WTC11 (cell line): ENCODE results near the gene SIGLEC14. TPM values are rescaled to one million over a fixed set of nuclear protein-coding genes. Genes with fewer than 3 reads are reported as not detected.

Experiments
- ATAC-seq: fragments of 200-7000 bp; cut with Tn5 transposase; 2 replicates; pipeline ENCODE4 v1.10.0; 2021; ENCODE audit warnings: mild to moderate bottlenecking, moderate library complexity
- CTCF ChIA-PET: fragments of 300-600 bp; sonication (Branson Sonifier 250); formaldehyde crosslinking; loops from one replicate; lab custom pipeline; 2021; ENCODE audit warnings: antibody characterized with exemption; lab: Charles Lee
- POLR2A ChIA-PET: fragments of 350-600 bp; sonication (Branson Sonifier 250); formaldehyde crosslinking; loops from one replicate; lab custom pipeline; 2021; ENCODE audit warnings: antibody characterized with exemption; lab: Charles Lee
- DNase-seq: peaks from one replicate; pipeline ENCODE4 v3.0.0; 2021; ENCODE audit warnings: low spot score
- H3K27ac Mint-ChIP-seq: 2 replicates; pipeline ENCODE4 v1.8.0; 2021; ENCODE audit warnings: mixed read lengths
- H3K27me3 Mint-ChIP-seq: 2 replicates; pipeline ENCODE4 v1.8.0; 2021; ENCODE audit warnings: low read depth, mild to moderate bottlenecking, moderate library complexity, mixed read lengths
- H3K36me3 Mint-ChIP-seq: 2 replicates; pipeline ENCODE4 v1.8.0; 2021; ENCODE audit warnings: mixed read lengths
- H3K4me1 Mint-ChIP-seq: 2 replicates; pipeline ENCODE4 v1.8.0; 2022; ENCODE audit warnings: mixed read lengths
- H3K4me3 Mint-ChIP-seq: 2 replicates; pipeline ENCODE4 v1.8.0; 2021; ENCODE audit warnings: mild to moderate bottlenecking, moderate library complexity, mixed read lengths
- H3K9me3 Mint-ChIP-seq: 2 replicates; pipeline ENCODE4 v1.8.0; 2021; ENCODE audit warnings: mixed read lengths
- AFF4 ChIP-seq: sonication (generic); formaldehyde crosslinking; IDR thresholded peaks from 2 replicates; pipeline ENCODE4 v1.8.1; 2023; ENCODE audit warnings: mild to moderate bottlenecking, missing genetic modification reagents, borderline replicate concordance
- CREB1 ChIP-seq: sonication (generic); formaldehyde crosslinking; IDR thresholded peaks from 2 replicates; pipeline ENCODE4 v1.8.0; 2023; ENCODE audit warnings: mild to moderate bottlenecking, missing genetic modification reagents
- E2F1 ChIP-seq: sonication (generic); formaldehyde crosslinking; IDR thresholded peaks from 2 replicates; pipeline ENCODE4 v1.8.0; 2022; ENCODE audit warnings: mild to moderate bottlenecking, missing genetic modification reagents
- ETV6 ChIP-seq: sonication (generic); formaldehyde crosslinking; IDR thresholded peaks from 2 replicates; pipeline ENCODE4 v1.8.1; 2022; ENCODE audit warnings: mild to moderate bottlenecking, missing genetic modification reagents
- HMGA2 ChIP-seq: fragments of 250-450 bp; sonication (Bioruptor Pico); IDR thresholded peaks from 2 replicates; pipeline ENCODE4 v1.4.0; 2021; ENCODE audit warnings: mild to moderate bottlenecking, moderate library complexity
- MAX ChIP-seq: sonication (generic); formaldehyde crosslinking; IDR thresholded peaks from 2 replicates; pipeline ENCODE4 v1.8.0; 2022; ENCODE audit warnings: mild to moderate bottlenecking, missing genetic modification reagents
- MYBL2 ChIP-seq: sonication (generic); formaldehyde crosslinking; IDR thresholded peaks from 2 replicates; pipeline ENCODE4 v1.8.1; 2023; ENCODE audit warnings: mild to moderate bottlenecking, moderate library complexity, missing genetic modification reagents
- NR2C2 ChIP-seq: sonication (generic); formaldehyde crosslinking; IDR thresholded peaks from 2 replicates; pipeline ENCODE4 v1.8.0; 2022; ENCODE audit warnings: mild to moderate bottlenecking, missing genetic modification reagents
- NR3C1 ChIP-seq: sonication (generic); formaldehyde crosslinking; conservative IDR thresholded peaks from 2 replicates; pipeline ENCODE4 v1.8.1; 2023; ENCODE audit warnings: low read depth, mild to moderate bottlenecking, missing genetic modification reagents
- SMAD3 ChIP-seq: sonication (generic); formaldehyde crosslinking; IDR thresholded peaks from 2 replicates; pipeline ENCODE4 v1.8.0; 2022; ENCODE audit warnings: missing genetic modification reagents, mild to moderate bottlenecking, borderline replicate concordance
- SOX15 ChIP-seq: fragments of 250-450 bp; sonication (Bioruptor Pico); IDR thresholded peaks from 2 replicates; pipeline ENCODE4 v1.9.0; 2021; ENCODE audit warnings: mild to moderate bottlenecking
- USF1 ChIP-seq: sonication (generic); formaldehyde crosslinking; IDR thresholded peaks from 2 replicates; pipeline ENCODE4 v1.8.0; 2022; ENCODE audit warnings: mild to moderate bottlenecking, missing genetic modification reagents
- ZNF121 ChIP-seq: sonication (generic); formaldehyde crosslinking; IDR thresholded peaks from 2 replicates; pipeline ENCODE4 v1.8.0; 2023; ENCODE audit warnings: missing genetic modification reagents
- ZNF281 ChIP-seq: sonication (generic); formaldehyde crosslinking; IDR thresholded peaks from 2 replicates; pipeline ENCODE4 v1.8.0; 2023; ENCODE audit warnings: mild to moderate bottlenecking, missing genetic modification reagents
- ZNF425 ChIP-seq: fragments of 250-450 bp; sonication (Bioruptor Pico); conservative IDR thresholded peaks from 2 replicates; pipeline ENCODE4 v1.9.0; 2021; ENCODE audit warnings: mild to moderate bottlenecking
- ZNF532 ChIP-seq: fragments of 250-450 bp; sonication (Bioruptor Pico); IDR thresholded peaks from 2 replicates; pipeline ENCODE4 v1.9.0; 2021; ENCODE audit warnings: mild to moderate bottlenecking, borderline replicate concordance
- ZNF671 ChIP-seq: fragments of 250-450 bp; sonication (Bioruptor Pico); IDR thresholded peaks from 2 replicates; pipeline ENCODE4 v1.8.0; 2021; ENCODE audit warnings: mild to moderate bottlenecking
- total RNA-seq: library from RNA; stranded (reverse); gene quantifications from 3 replicates; pipeline ENCODE4 v1.2.3, GENCODE V29; 2021

Gene SIGLEC14
- total RNA-seq, 1 experiment from 2014 or later = not detected

- DNase-seq (no peak), ATAC-seq (no peak)
- peak within 1 kb of the TSS; percentile 10; the same call in 1 of the 2 replicates for H3K4me3 Mint-ChIP-seq
- TF ChIP-seq ZNF671 (CRISPR knock-in tag) = no peak
- no peak for TF ChIP-seq MYBL2 (CRISPR knock-in tag)
- TF ChIP-seq ZNF281 = no peak
- no peak for TF ChIP-seq SMAD3 (CRISPR knock-in tag)
- TF ChIP-seq NR2C2 (CRISPR knock-in tag) = no peak
- no peak for TF ChIP-seq USF1 (CRISPR knock-in tag)
- TF ChIP-seq SOX15 (CRISPR knock-in tag) = no peak
- no peak for TF ChIP-seq ZNF425 (CRISPR knock-in tag)
- no peak for TF ChIP-seq ETV6 (CRISPR knock-in tag)
- no peak for TF ChIP-seq MAX (CRISPR knock-in tag)
- no peak for TF ChIP-seq NR3C1 (CRISPR knock-in tag)
- no peak for TF ChIP-seq HMGA2 (CRISPR knock-in tag)
- ChIA-PET CTCF (no interaction called here), POLR2A (no interaction called here)
- peaks cover 13% of the 10 kb centered on the region for H3K36me3 Mint-ChIP-seq
- H3K4me1 Mint-ChIP-seq = peaks cover 25% of the 10 kb centered on the region
- no peaks in the 10 kb centered on the region for H3K9me3 Mint-ChIP-seq
- no peaks in the 10 kb centered on the region; the same call in 1 of the 2 replicates for H3K27me3 Mint-ChIP-seq
- H3K27ac Mint-ChIP-seq = no peak within 1 kb of the TSS
Measured at GRCh38 chr19:51693260-51693659, 46.6 kb upstream of the SIGLEC14 start, which contains the start of gene SPACA6. Gene SPACA6, plus strand, starts transcription at chr19:51693330. Its CDS starts 197 bp downstream, at chr19:51693527.

- peaks cover 8% of the 10 kb centered on the region for H3K36me3 Mint-ChIP-seq
- no peak for DNase-seq
- H3K27me3 Mint-ChIP-seq = no peaks in the 10 kb centered on the region
- ChIA-PET CTCF (no interaction called here), POLR2A (no interaction called here)
- H3K9me3 Mint-ChIP-seq = no peaks in the 10 kb centered on the region
- H3K4me1 Mint-ChIP-seq = peaks cover 32% of the 10 kb centered on the region
- no peak overlapping the region for H3K4me3 Mint-ChIP-seq
- no peak for ATAC-seq
- no peak overlapping the region for H3K27ac Mint-ChIP-seq
- no peak for TF ChIP-seq ETV6 (CRISPR knock-in tag)
- TF ChIP-seq ZNF121 (CRISPR knock-in tag) = no peak
- TF ChIP-seq ZNF281 = no peak
- no peak for TF ChIP-seq E2F1 (CRISPR knock-in tag)
- no peak for TF ChIP-seq AFF4 (CRISPR knock-in tag)
- TF ChIP-seq CREB1 = no peak
- no peak for TF ChIP-seq ZNF532 (CRISPR knock-in tag)
Measured at GRCh38 chr19:51692468-51692867, 45.8 kb upstream of the SIGLEC14 start.
